NCI-H748 (cell line): Measurements from ENCODE around the gene C2CD3.
A peak's percentile ranks its signal among the peaks of the same experiment; 100 is the strongest.
"Not testable (repeated sequence)": the region's sequence is repeated elsewhere in the genome, so short reads cannot be mapped to it uniquely, and the experiment has no call there.

Experiments used
- DNase-seq: peaks from one replicate; lab custom pipeline; 2025; ENCODE audit not compliant: unreplicated experiment; lab: John Stamatoyannopoulos, UW

The C2CD3 gene

DNA sequence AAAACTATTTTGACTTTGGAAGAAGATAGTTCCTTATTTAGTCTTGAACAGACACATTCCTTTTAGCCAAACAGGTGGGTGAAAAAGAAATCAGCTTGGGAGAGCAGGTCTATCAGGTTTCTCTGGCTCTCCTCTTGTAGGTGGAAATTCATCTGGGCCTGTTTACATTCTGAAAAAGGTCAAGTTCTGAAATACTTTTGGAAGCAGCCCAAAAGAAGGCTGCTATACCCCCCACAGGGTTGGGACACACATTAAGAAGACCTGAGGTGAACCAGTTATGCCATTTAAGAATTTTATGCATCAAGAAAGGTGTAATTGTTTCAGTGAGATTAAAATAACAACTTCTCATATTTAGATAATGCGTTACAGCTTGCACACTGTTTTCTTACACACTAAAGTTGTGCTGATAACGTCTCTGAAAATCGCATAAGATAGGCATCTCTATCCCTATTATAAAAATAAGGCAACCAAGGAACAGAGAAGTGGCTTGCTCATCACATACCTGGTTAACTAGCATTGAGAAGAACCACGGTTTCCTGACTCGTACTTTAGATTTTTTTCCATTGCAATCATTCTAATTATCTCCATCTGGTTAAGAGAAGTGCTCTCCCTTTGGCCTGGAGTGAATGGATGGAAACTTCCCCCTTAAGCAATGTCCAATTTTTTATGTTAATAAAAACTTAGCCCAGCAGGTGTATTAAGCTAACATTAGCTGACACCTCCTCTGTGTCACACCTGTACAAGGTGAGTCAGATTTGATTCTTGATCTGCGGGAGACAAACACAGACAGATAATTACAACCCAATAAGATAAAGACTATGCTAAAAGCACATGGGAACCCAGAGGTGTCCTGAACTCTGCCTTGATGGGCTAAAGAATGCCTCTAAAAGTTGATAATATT lies 101.4 kb downstream of the C2CD3 start:
- DNase-seq, result no peak

DNA sequence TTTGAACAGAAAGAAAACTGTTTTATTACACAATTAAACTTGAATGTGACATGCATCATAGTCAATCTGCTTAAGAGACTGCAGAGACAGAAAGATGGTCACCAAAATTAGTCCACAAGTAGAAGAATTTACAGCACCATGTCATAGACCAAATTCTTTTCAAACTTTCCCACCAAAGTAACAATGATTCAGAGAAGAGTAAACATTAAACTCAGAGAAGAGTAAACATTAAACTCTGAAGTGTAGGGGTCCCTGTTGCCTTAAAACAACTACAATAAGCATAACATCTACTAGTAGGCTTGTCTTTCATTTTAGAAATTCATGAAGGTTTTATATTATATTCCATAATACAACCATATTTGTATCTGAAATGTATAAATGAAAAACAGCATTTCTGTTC lies 104.1 kb downstream of the C2CD3 start:
- not testable (repeated sequence) for DNase-seq

DNA sequence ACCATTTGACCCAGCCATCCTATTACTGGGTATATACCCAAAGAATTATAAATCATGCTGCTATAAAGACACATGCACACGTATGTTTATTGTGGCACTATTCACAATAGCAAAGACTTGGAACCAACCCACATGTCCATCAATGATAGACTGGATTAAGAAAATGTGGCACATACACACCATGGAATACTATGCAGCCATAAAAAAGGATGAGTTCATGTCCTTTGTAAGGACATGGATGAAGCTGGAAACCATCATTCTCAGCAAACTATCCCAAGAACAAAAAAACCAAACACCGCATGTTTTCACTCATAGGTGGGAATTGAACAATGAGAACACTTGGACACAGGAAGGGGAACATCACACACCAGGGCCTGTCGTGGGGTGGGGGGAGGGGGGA lies 105.3 kb downstream of the C2CD3 start:
- DNase-seq, result not testable (repeated sequence)

DNA sequence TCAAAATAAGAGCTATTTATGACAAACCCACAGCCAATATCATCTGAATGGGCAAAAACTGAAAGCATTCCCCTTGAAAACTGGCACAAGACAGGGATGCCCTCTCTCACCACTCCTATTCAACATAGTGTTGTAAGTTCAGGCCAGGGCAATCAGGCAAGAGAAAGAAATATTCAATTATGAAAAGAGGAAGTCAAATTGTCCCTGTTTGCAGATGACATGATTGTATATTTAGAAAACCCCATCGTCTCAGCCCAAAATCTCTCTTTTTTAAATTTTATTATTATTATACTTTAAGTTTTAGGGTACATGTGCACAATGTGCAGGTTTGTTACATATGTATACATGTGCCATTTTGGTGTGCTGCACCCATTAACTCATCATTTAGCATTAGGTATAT lies 107.2 kb downstream of the C2CD3 start:
- not testable (repeated sequence) for DNase-seq

DNA sequence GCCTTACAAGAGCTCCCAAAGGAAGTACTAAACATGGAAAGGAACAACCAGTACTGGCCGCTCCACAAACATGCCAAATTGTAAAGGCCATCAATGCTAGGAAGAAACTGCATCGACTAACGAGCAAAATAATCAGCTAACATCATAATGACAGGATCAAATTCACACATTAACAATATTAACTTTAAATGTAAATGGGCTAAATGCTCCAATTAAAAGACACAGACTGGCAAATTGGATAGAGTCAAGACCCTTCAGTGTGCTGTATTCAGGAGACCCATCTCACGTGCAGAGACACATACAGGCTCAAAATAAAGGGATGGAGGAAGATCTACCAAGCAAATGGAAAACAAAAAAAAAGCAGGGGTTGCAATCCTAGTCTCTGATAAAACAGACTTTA lies 109.2 kb downstream of the C2CD3 start:
- not testable (repeated sequence) for DNase-seq

DNA sequence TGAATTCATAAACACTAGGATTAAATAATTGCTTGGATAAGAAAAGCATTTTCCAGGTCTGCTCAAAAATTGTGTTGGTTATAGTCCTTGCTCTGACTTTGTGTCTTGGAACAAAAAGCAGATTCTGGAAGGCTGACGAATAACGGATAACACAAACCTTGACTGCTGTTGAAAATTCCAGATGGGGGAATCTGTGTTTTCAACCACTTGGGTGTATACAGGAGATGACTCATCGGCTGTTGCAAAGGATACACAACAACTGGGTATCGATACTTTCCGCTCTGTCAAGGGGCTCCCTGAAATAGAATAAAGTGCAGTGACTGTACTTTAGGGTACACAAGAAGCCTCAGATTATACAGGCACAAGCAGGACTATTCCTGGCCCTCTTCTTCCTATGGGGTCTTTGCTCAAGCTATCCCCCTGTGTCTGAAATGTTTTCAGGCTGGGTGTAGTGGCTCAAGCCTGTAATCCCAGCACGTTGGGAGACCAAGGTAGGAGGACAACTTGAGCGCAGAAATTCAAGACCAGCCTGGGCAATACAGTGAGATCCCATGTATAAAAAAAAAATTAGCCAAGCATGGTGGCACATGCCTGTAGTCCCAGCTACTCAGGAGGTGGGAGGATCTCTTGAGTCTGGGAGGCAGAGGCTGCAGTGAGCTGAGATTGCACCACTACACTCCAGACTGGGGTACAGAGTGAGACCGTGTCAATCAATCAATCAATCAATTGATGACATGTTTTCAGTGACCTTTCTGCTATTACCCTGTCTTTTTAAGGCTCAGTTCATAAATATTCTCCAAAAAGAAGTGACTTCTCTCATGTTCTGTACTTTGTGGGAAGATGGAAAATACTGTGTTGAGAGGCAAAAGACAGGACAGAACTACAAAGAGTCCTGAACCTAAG lies 113.3 kb downstream of the C2CD3 start:
- no peak for DNase-seq

DNA sequence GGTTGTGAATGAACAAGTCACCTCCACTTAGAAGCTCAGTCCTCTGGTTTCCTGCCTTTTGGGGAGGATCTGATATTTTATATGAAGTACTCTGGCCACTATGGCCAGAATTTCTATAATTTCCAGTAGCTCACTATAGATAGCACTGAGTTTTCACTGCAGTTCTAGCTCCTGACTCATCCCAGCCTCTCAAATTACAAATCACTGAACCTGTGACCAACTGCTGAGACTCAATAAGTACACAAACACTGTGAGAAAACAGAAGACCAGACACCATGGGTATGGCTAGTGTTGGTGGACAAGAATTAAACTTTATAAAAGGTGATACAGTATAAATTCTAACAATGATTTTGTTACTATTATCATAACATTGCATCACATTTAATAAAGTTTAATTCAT lies 114.9 kb downstream of the C2CD3 start:
- peak; percentile 15 for DNase-seq

DNA sequence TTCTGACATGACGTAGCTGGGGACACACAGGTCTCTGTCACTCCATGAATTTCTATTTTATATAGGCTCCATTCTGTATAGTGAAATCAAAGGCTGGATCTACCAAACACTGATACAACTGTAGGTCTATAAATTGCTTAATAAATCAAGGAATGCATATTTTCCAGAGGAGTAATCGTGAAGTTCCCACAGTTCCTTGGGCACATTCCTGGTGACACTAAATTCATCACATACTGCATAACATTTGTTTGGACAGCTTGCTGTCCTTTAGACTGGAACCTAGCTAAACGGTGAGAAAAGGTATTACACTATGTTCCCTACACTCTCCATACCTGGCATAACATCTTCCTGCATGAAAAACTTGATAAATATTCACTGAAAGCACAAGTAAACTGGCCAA lies 120.3 kb downstream of the C2CD3 start:
- no peak for DNase-seq

DNA sequence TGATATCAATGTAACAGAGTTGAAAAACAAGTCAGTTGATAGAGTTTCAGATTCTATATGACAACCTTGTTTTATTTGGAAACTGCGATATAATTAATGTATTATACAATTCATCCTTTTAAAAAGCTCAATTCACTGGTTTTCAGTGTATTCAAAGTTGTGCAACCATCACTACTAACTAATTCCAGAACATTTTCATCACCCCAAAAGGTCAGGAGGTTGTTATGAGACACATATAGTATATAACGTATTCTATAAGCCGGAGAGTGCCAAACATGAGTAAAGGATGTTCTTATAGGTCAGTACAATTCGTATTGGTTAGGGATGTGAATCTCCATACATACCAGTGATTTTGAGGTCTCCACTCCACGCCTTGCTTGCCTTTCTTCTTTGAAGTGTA lies 121.8 kb downstream of the C2CD3 start:
- DNase-seq, result no peak

DNA sequence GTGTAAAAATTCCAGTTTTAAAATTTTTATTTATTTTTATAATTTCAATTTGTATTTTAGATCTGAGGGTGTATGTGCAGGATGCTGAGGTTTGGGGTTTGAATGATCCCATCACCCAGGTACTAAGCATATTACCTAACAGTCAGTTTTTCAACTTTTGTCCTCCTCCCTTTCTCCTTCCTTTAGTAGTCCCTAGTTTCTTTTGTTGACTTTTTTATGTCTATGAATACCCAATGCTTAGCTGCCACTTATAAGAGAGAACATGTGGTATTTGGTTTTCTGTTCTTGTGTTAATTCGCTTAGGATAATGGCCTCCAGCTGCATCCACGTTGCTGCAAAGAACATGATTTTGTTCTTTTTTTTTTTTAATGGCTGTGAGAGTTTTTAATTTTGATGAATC lies 126.3 kb downstream of the C2CD3 start:
- DNase-seq, result no peak

DNA sequence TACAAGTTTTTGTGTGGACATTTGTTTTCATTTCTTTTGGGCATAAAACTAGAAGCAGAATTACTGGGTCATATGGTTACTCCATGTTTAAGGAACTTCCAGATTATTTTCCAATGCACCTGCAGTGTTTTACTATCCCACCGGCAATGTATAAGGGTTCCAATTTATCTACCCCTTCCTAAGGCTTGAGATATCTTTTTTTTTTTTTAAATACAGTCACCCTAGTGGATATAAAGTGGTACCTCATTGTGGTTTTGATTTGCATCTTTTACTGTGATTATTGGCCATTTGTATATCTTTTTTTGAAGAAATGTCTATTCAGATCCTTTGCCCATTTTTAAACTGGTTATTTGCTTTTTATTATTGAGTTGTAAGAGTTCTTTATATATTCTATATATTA lies 127.4 kb downstream of the C2CD3 start:
- DNase-seq, result no peak

DNA sequence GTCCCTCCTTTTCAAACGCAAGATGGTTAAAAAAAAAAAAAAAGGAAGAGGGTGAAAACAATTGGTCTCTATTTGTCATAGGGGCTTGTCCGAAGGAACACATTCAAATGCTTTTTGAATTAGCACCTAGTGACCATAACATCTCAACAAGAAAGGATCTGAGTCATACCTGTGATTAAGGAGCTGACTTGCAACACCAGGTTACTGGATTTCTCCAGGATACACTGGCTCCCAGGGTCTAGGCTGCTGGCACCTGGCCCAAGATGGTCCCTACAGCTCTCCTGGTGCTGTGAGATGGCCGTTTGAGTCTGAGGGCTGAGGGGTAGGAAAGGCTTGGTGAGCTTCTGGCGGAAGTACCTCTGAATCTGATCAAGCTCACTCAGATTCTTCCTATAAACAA lies 133.5 kb downstream of the C2CD3 start:
- DNase-seq, result no peak

DNA sequence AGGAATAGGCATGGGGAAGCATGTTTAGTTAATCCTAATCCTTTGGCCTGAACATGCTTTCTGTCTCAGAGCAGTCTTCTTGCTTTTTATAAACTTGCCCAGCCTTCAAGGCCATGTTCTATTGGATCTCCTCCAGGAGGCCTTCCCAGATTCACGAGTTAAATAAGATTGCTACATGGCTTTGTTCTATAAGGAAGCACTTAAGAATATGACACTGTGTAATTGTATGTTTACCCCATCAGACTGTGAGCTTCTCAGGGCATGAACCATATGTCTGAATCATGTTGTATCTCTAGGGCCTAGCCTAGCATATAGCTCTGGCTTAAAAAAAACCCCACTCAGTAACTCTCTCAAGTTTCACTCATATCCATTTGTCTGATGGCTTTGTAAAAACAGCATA lies 135.5 kb downstream of the C2CD3 start:
- no peak for DNase-seq

DNA sequence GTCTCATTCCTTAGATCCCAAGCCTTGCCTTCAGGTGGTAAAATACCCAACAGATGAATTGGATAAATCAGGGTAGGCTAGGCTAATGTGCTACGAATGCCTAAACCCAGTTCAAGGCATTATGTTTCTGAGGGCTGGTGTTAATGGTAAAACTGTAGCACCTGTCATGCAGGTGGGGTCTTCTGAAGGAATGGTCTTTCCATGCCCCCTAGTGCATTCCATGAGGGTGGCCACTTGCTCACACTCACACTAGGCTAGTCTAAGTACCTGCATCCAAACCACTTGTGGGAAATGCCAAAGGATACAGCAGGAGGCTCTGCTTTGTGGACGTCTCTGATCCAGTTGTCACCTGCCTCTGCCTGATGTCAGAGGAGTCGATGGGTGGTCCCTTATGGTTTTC lies 137.8 kb downstream of the C2CD3 start:
- DNase-seq, result no peak

DNA sequence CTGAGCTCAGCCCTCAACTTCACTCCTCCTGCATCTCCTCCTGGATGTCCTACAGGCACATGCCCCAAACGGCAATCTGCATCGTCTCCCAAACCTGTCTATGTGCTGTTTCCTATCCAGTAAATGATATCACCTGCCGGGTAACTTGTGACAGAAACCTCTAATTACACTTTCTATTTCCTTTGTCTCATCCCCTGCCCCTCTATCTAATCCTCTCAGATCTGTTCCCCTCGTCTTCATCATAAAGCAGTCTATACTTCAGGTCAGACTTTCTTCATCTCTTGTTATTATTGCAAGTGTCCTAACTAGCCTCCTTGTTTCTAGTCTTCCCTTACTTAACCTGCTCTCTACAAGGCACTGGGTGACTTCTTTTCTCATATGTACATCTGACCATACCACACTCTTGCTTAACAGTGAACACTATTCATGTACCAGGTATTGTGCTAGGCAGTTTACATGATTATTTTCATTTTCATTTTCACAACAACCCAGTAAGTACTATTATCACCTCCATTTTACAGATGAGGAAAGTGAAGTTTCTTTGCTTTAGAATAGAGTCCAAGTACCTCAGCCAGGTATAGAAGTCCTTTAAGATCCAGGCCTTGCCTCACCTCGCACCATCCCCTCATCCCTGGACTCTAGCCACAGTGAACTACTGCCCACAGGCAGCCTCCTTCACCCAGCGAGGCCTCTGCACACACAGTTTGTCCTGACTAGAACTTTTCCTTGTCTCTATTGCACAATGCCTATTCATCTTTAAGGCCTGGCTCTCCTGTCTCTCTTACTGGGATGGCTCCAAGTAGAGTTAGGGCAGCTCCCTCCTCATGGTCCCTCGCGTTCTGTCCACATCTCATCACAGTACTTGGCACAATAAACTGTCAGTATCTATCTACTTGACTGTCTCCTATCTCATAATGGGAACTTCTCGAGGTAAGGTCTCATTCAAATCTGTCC lies 139.8 kb downstream of the C2CD3 start:
- DNase-seq, result no peak

DNA sequence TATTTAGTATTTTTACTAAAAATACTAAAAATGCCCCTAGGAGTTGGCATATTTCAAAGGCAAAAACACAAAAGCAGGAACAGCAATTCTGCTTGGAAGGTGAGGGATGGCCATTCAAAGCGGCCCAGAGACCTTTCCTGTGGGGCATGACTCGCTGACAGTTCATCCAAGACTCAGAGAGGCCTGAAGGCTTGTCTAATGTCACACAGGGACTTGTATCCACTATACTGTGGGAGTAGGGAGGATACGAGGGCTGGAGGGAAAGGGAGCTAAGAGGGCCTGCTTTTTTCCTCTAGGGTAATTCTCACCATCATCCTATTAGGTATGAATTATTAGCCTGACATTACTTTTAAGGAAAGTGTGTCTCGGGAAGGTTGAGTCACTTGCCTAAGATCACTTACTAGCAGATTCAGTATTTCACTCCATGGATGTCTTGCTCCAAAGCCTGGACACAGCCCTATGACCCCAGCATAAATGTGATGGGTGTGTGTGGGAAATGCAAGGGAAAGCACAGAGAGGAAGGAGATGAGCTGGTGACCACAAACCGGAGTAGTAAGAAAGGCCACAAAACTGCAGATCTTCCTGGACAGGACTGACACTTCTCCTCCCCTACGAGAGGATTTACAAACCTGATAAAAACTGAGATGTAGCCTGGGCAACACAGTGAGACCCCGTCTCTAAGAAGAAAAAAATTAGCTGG lies 145.2 kb downstream of the C2CD3 start:
- no peak for DNase-seq

DNA sequence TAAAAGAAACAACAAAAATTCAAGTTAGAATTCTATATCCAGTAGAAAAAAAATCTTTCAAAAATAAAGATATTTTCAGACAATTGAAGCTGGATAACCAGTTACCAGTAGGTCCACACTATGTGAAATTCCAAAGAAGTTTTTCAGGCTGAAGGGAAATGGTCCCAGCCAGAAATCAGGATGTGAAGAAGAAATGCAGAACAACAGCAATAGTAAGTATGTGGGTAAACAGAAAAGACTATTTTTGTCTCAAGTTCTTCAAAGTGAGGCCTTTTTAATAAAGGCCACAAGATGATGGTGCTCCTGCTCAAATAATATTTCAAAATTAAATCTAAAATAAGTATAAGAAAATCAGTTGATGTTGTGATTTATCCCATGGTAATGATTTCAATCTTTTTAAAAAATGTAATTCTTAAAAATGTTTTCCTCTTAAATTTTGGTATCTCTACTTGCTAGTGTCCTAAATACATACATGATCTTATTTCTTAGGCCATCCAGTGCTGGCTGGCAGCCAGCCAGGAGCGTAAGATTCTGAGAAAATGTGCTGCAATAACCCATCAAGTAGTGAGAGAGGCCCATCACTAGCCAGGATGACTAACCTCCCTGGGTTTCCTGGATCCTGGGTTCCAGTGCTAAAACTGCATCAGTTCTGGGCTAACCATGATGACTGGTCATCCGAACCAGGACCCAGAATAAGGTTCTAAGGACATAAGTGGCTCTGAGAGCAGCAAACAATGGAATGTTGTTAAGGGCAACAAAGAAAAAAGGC lies 146.4 kb downstream of the C2CD3 start:
- DNase-seq, result no peak

DNA sequence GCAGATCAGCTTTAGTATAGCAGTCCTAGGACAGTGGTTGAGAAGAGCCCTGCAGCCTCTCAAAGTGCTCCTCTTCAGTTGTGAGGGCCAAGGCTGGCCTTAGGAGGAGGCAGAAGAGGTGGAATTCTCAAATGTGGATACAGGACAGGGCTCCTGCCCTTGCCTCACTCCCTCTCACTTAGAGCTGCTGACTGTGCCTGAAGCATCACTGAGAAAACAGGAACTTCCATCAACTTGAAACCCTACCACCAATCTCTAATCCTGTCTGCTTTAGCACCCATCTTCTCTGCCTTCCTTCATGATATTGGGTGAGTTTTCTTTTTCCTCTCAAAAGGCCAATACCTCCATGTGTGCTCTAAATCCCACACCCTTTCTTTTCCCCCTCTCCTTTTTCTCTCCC lies 147.5 kb downstream of the C2CD3 start:
- DNase-seq, result no peak

DNA sequence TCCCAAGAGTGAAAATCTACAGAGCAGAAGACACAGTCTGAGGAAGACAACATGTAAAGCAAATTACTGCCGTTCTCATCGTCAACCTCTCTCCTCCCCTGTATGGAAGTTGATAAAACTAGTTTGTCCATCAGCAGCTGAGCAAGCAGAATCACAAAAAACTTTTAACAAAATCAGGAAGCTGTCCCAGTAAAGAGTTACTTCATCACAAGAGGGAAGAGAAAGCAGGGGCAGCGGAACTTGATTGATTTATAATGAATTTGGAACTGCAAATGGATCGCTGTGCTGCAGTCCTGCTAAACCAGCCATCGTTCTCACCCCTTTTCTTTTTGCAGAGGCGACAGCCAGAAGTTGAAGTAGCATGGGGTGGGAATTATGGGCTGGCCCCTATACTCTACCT lies 148.3 kb downstream of the C2CD3 start:
- no peak for DNase-seq

DNA sequence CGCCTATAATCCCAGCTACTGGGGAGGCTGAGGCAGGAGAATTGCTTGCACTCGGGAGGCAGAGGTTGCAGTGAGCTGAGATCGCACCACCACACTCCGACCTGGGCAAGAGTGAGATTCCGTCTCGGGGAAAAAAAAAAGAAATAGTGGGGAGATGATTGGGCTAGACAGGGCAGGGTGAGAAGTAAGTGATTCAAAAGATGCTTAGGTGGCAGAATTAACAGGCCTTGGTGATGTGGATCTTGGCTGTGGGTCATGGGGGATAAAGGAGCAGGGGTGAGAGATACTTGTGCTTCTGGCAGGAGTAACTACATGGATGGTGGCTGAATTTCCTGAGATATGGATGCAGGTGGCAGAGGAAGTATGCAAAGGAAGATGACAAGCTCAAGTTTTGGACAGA lies 148.8 kb downstream of the C2CD3 start:
- DNase-seq, result no peak
